OCI-LY7 (cell line): ENCODE data around the gene CIB4. TPM values are rescaled to one million over a fixed set of nuclear protein-coding genes. Genes with fewer than 3 reads are reported as not detected.

Experiments used
- BruUV-seq: library from RNA; stranded (reverse); fragments of 400-500 nt; replicated peaks from 2 replicates; lab custom pipeline; 2021; lab: Mats Ljungman, UMichigan
- CTCF ChIA-PET: fragments of 300-600 bp; sonication (Branson Sonifier 250); formaldehyde crosslinking; loops from one replicate; lab custom pipeline; 2022; ENCODE audit warnings: antibody characterized with exemption; ENCODE audit not compliant: unreplicated experiment; lab: Charles Lee
- POLR2A ChIA-PET: fragments of 300-600 bp; sonication (Branson Sonifier 250); formaldehyde crosslinking; loops from one replicate; lab custom pipeline; 2022; ENCODE audit warnings: antibody characterized with exemption; lab: Charles Lee
- DNase-seq: peaks from one replicate; pipeline ENCODE4 v3.0.0-alpha.2; 2015; ENCODE audit warnings: low spot score
- H2AFZ ChIP-seq: fragments of 200-600 bp; sonication (generic), shearing (Covaris generic); 2 replicates; pipeline ENCODE4 v1.6.1; 2014; ENCODE audit warnings: mild to moderate bottlenecking, antibody characterized with exemption, low read length, moderate library complexity
- H3K27ac ChIP-seq: fragments of 200-600 bp; sonication (generic); 2 replicates; pipeline ENCODE4 v1.5.1; 2014; ENCODE audit warnings: mixed run types, low read depth, mild to moderate bottlenecking, moderate library complexity, low read length, inconsistent platforms; ENCODE audit not compliant: poor library complexity, severe bottlenecking
- H3K36me3 ChIP-seq: fragments of 200-600 bp; sonication (generic); 2 replicates; pipeline ENCODE4 v1.6.1; 2014; ENCODE audit warnings: mild to moderate bottlenecking, antibody characterized with exemption, low read length, moderate library complexity, mixed read lengths; ENCODE audit not compliant: insufficient read depth
- H3K4me1 ChIP-seq: fragments of 200-600 bp; sonication (generic); 2 replicates; pipeline ENCODE4 v1.5.1; 2014; ENCODE audit warnings: mild to moderate bottlenecking, low read length; ENCODE audit not compliant: insufficient read depth, poor library complexity, severe bottlenecking
- H3K4me2 ChIP-seq: fragments of 200-600 bp; sonication (generic); 2 replicates; pipeline ENCODE4 v1.6.1; 2014; ENCODE audit warnings: mild to moderate bottlenecking, low read length
- H3K4me3 ChIP-seq: fragments of 200-600 bp; sonication (generic); 2 replicates; pipeline ENCODE4 v1.5.1; 2014; ENCODE audit warnings: mild to moderate bottlenecking, low read depth, low read length; ENCODE audit not compliant: poor library complexity, severe bottlenecking
- H3K79me2 ChIP-seq: fragments of 200-600 bp; sonication (generic); 2 replicates; pipeline ENCODE4 v1.6.1; 2016; ENCODE audit warnings: low read depth, mild to moderate bottlenecking, low read length, moderate library complexity, mixed read lengths; ENCODE audit not compliant: insufficient read depth
- H3K9me2 ChIP-seq: fragments of 200-600 bp; sonication (generic); 2 replicates; pipeline ENCODE4 v1.6.1; 2016; ENCODE audit warnings: mild to moderate bottlenecking, low read length, mixed read lengths; ENCODE audit not compliant: insufficient read depth
- H3K9me3 ChIP-seq: fragments of 200-600 bp; sonication (generic); 2 replicates; pipeline ENCODE4 v1.6.1; 2014; ENCODE audit warnings: mild to moderate bottlenecking, mixed run types, low read length, mixed read lengths
- H4K20me1 ChIP-seq: fragments of 200-600 bp; sonication (generic); 2 replicates; pipeline ENCODE4 v1.6.1; 2014; ENCODE audit warnings: mild to moderate bottlenecking, antibody characterized with exemption, low read length, moderate library complexity, mixed read lengths; ENCODE audit not compliant: insufficient read depth
- CTCF ChIP-seq: fragments of 200-600 bp; sonication (generic); conservative IDR thresholded peaks from 2 replicates; pipeline ENCODE4 v1.5.1; 2014; ENCODE audit warnings: mild to moderate bottlenecking, antibody characterized with exemption, low read length, moderate library complexity, mixed read lengths
- EZH2phosphoT487 ChIP-seq: fragments of 200-600 bp; sonication (generic); IDR thresholded peaks from 2 replicates; pipeline ENCODE4 v1.6.1; 2018; ENCODE audit warnings: low read depth, borderline replicate concordance, mild to moderate bottlenecking, mixed run types, antibody characterized with exemption, low read length, moderate library complexity, mixed read lengths
- intact Hi-C: fragments of 100-400 bp; cut with micrococcal nuclease; formaldehyde crosslinking; loops from one replicate; pipeline ENCODE4 v1.10.0; 2022; ENCODE audit not compliant: unreplicated experiment
- total RNA-seq, 2 experiments: library from RNA; depleted of rRNA in 1 of 2; stranded (reverse); fragments of >200 nt in 1 of 2; shearing (Covaris generic) in 1 of 2; gene quantifications; 2 replicates each; pipeline ENCODE4 v1.2.3, GENCODE V29; 2014 to 2022

The CIB4 gene
- total RNA-seq, 2 experiments from 2014 or later, result not detected

- ChIA-PET POLR2A (no interaction called here), CTCF (no interaction called here)
- H3K4me1 ChIP-seq, result no peaks in the 10 kb centered on the region
- H3K36me3 ChIP-seq, result no peaks in the 10 kb centered on the region
- intact Hi-C loops, result no loop called here
- no peak overlapping the region for H2AFZ ChIP-seq
- no peak overlapping the region for H3K27ac ChIP-seq
- H3K4me2 ChIP-seq, result no peak overlapping the region
- H3K79me2 ChIP-seq, result no peaks in the 10 kb centered on the region
- H4K20me1 ChIP-seq, result no peaks in the 10 kb centered on the region
- BruUV-seq, result no TSS peak
- H3K9me2 ChIP-seq, result no peaks in the 10 kb centered on the region
- no peak for TF ChIP-seq CTCF
- no peak for TF ChIP-seq EZH2phosphoT487
- H3K4me3 ChIP-seq, result no peak overlapping the region
- no peak for DNase-seq
- no peaks in the 10 kb centered on the region for H3K9me3 ChIP-seq
Observed at GRCh38 chr2:26588576-26588975, 52.6 kb downstream of the CIB4 start.

- Histone ChIP-seq H3K9me3 (no peaks in the 10 kb centered on the region), H3K27ac (no peak overlapping the region), H4K20me1 (no peaks in the 10 kb centered on the region), H3K4me3 (no peak overlapping the region), H3K4me2 (no peak overlapping the region), H3K79me2 (no peaks in the 10 kb centered on the region), H3K9me2 (no peaks in the 10 kb centered on the region), H3K4me1 (no peaks in the 10 kb centered on the region), H3K36me3 (no peaks in the 10 kb centered on the region), H2AFZ (no peak overlapping the region)
- no peak for TF ChIP-seq EZH2phosphoT487
- no peak for TF ChIP-seq CTCF
- DNase-seq, result no peak
- intact Hi-C loops, result no loop called here
- POLR2A ChIA-PET, result no interaction called here
- CTCF ChIA-PET, result no interaction called here
- BruUV-seq, result no TSS peak
Observed at GRCh38 chr2:26587994-26588393, 53.2 kb downstream of the CIB4 start.

GRCh38 chr2:26585966-26586365, 55.2 kb downstream of the CIB4 start:
- no peaks in the 10 kb centered on the region for H3K4me1 ChIP-seq

More at GRCh38 chr2:26585966-26586365, 55.2 kb downstream of the CIB4 start:
- ChIA-PET POLR2A (interaction anchor here (0.6 kb wide), 1 partner anchor 615 kb away, joined by 4 read pairs; no protein-coding TSS in a partner anchor), CTCF (interaction anchor here (0.6 kb wide), 1 partner anchor 65 kb away, joined by 3 read pairs; no protein-coding TSS in a partner anchor)
- Histone ChIP-seq H2AFZ (no peak overlapping the region), H3K4me2 (no peak overlapping the region), H3K9me2 (no peaks in the 10 kb centered on the region), H4K20me1 (no peaks in the 10 kb centered on the region), H3K36me3 (no peaks in the 10 kb centered on the region), H3K9me3 (no peaks in the 10 kb centered on the region), H3K27ac (no peak overlapping the region), H3K4me3 (no peak overlapping the region), H3K79me2 (no peaks in the 10 kb centered on the region)
- BruUV-seq, result no TSS peak
- no peak for TF ChIP-seq EZH2phosphoT487
- no peak for TF ChIP-seq CTCF
- intact Hi-C loops, result no loop called here
- no peak for DNase-seq
